Neural cell (in vitro differentiated cells): Measurements from ENCODE around the gene MTFMT. TPM values are rescaled to one million over a fixed set of nuclear protein-coding genes. Genes with fewer than 3 reads are reported as not detected.

Experiments
- H2AFZ ChIP-seq: fragments of 200-600, 300-800 bp; sonication (generic), shearing (Covaris generic); 2 replicates; pipeline ENCODE4 v1.6.0; 2014; ENCODE audit warnings: low read depth, mild to moderate bottlenecking, antibody characterized with exemption, low read length, moderate library complexity
- H3F3A ChIP-seq: fragments of 200-600 bp; shearing (Covaris generic); 2 replicates; pipeline ENCODE4 v1.6.1; 2016; ENCODE audit warnings: mild to moderate bottlenecking, moderate library complexity, mixed read lengths, antibody characterized with exemption, low read length; ENCODE audit not compliant: insufficient read depth, poor library complexity, severe bottlenecking
- H3K27ac ChIP-seq: fragments of 200-600, 300-800 bp; sonication (generic), shearing (Covaris generic); 2 replicates; pipeline ENCODE4 v1.5.1; 2014; ENCODE audit warnings: mild to moderate bottlenecking, low read length, moderate library complexity
- H3K27me3 ChIP-seq: fragments of 300-800, 200-600 bp; sonication (generic), shearing (Covaris generic); 2 replicates; pipeline ENCODE4 v1.6.0; 2014; ENCODE audit warnings: mild to moderate bottlenecking, low read depth, low read length, moderate library complexity; ENCODE audit not compliant: insufficient read depth
- H3K36me3 ChIP-seq: fragments of 300-800, 200-600 bp; sonication (generic), shearing (Covaris generic); 2 replicates; pipeline ENCODE4 v1.5.1; 2014; ENCODE audit warnings: mild to moderate bottlenecking, antibody characterized with exemption, low read length, moderate library complexity; ENCODE audit not compliant: insufficient read depth
- H3K4me2 ChIP-seq: fragments of 300-800, 200-600 bp; sonication (generic), shearing (Covaris generic); 2 replicates; pipeline ENCODE4 v1.6.0; 2014; ENCODE audit warnings: mild to moderate bottlenecking, low read length
- H3K4me3 ChIP-seq: fragments of 300-800, 200-600 bp; sonication (generic), shearing (Covaris generic); 2 replicates; pipeline ENCODE4 v1.5.1; 2014; ENCODE audit warnings: mild to moderate bottlenecking, low read length, moderate library complexity
- H3K79me2 ChIP-seq: fragments of 200-600 bp; shearing (Covaris generic); replicated peaks from 2 replicates; pipeline ENCODE4 v1.6.0; 2014; ENCODE audit warnings: mild to moderate bottlenecking, low read length, moderate library complexity; ENCODE audit not compliant: insufficient read depth
- H3K9ac ChIP-seq: fragments of 300-800, 200-600 bp; sonication (generic), shearing (Covaris generic); 2 replicates; pipeline ENCODE4 v1.6.1; 2016; ENCODE audit warnings: mild to moderate bottlenecking, low read length, mixed read lengths
- H3K9me2 ChIP-seq: fragments of 200-600 bp; shearing (Covaris generic); 2 replicates; pipeline ENCODE4 v1.6.1; 2016; ENCODE audit warnings: mild to moderate bottlenecking, low read length, mixed read lengths; ENCODE audit not compliant: insufficient read depth
- H3K9me3 ChIP-seq: fragments of 200-600, 300-800 bp; sonication (generic), shearing (Covaris generic); 2 replicates; pipeline ENCODE4 v1.6.1; 2016; ENCODE audit warnings: mild to moderate bottlenecking, mixed run types, low read length, moderate library complexity, mixed read lengths
- H4K20me1 ChIP-seq: fragments of 200-600 bp; shearing (Covaris generic); 2 replicates; pipeline ENCODE4 v1.6.1; 2016; ENCODE audit warnings: mild to moderate bottlenecking, mixed run types; ENCODE audit not compliant: insufficient read depth
- CTCF ChIP-seq: fragments of 450-650 bp; IDR thresholded peaks from 2 replicates; pipeline ENCODE4 v1.5.1; 2014; ENCODE audit warnings: antibody characterized with exemption, mild to moderate bottlenecking, moderate library complexity; ENCODE audit not compliant: poor library complexity, severe bottlenecking
- EP300 ChIP-seq: fragments of 450-650 bp; conservative IDR thresholded peaks from 2 replicates; pipeline ENCODE4 v1.6.1; 2014; ENCODE audit warnings: antibody characterized with exemption, mild to moderate bottlenecking, moderate library complexity; ENCODE audit not compliant: poor library complexity, severe bottlenecking
- EZH2 ChIP-seq: fragments of 200-600, 300-800 bp; shearing (Covaris generic), sonication (generic); IDR thresholded peaks from 2 replicates; pipeline ENCODE4 v1.6.1; 2014; ENCODE audit warnings: antibody characterized with exemption, low read length, borderline replicate concordance, mild to moderate bottlenecking; ENCODE audit not compliant: insufficient read depth, poor library complexity, severe bottlenecking
- MXI1 ChIP-seq: fragments of 450-650 bp; conservative IDR thresholded peaks from 2 replicates; pipeline ENCODE4 v1.6.1; 2014; ENCODE audit warnings: antibody characterized with exemption, mild to moderate bottlenecking; ENCODE audit not compliant: poor library complexity, severe bottlenecking
- POLR2AphosphoS5 ChIP-seq: IDR thresholded peaks from 2 replicates; pipeline ENCODE4 v1.6.1; 2012
- RAD21 ChIP-seq: fragments of 450-650 bp; conservative IDR thresholded peaks from 2 replicates; pipeline ENCODE4 v1.6.1; 2014; ENCODE audit warnings: antibody characterized with exemption, mild to moderate bottlenecking, moderate library complexity
- SMC3 ChIP-seq: fragments of 450-650 bp; conservative IDR thresholded peaks from 2 replicates; pipeline ENCODE4 v1.6.1; 2014; ENCODE audit warnings: antibody characterized with exemption, mild to moderate bottlenecking, moderate library complexity; ENCODE audit not compliant: poor library complexity
- TAF1 ChIP-seq: IDR thresholded peaks from 2 replicates; pipeline ENCODE4 v1.6.1; 2012; ENCODE audit warnings: low read depth
- polyA minus RNA-seq: library from RNA; depleted of rRNA, polyadenylated mRNA; stranded (reverse); fragments of >200 nt; gene quantifications from 2 replicates; pipeline ENCODE4 v1.2.3, GENCODE V29; 2014
- polyA plus RNA-seq: library from polyadenylated mRNA; depleted of rRNA; stranded (reverse); fragments of >200 nt; gene quantifications from 2 replicates; pipeline ENCODE4 v1.2.3, GENCODE V29; 2014
- TF ChIP-seq, protein P1 (sequence below): IDR thresholded peaks from 2 replicates; pipeline ENCODE4 v1.6.1; 2012; ENCODE audit warnings: borderline replicate concordance

The MTFMT gene
- polyA plus RNA-seq (14.4 and 21.3 TPM in 2 replicates), polyA minus RNA-seq (18.9 and 21.7 TPM in 2 replicates)

GRCh38 chr15:65028921-65029735 is at the start of gene MTFMT:
MTFMT (minus strand) TSS chr15:65029639; CDS start chr15:65029613, 26 bp downstream.
- Histone ChIP-seq H3K4me2 (peak within 1 kb of the TSS; percentile 70), H3K9ac (peak within 1 kb of the TSS; percentile 80), H3F3A (no peaks in the 10 kb centered on the region), H3K9me3 (no peaks in the 10 kb centered on the region), H3K27ac (peak within 1 kb of the TSS; percentile 7), H2AFZ (peak within 1 kb of the TSS; percentile 74), H3K9me2 (no peaks in the 10 kb centered on the region), H4K20me1 (no peaks in the 10 kb centered on the region), H3K27me3 (no peaks in the 10 kb centered on the region), H3K36me3 (no peaks in the 10 kb centered on the region), H3K79me2 (peaks cover 3% of the 10 kb centered on the region), H3K4me3 (peak within 1 kb of the TSS; percentile 96)
- TF ChIP-seq POLR2AphosphoS5 (peak; percentile 95), RAD21 (no peak), EP300 (no peak), CTCF (no peak), TAF1 (peak; percentile 45), SMC3 (no peak), EZH2 (no peak), MXI1 (peak; percentile 93)
- TF ChIP-seq, protein P1, sequence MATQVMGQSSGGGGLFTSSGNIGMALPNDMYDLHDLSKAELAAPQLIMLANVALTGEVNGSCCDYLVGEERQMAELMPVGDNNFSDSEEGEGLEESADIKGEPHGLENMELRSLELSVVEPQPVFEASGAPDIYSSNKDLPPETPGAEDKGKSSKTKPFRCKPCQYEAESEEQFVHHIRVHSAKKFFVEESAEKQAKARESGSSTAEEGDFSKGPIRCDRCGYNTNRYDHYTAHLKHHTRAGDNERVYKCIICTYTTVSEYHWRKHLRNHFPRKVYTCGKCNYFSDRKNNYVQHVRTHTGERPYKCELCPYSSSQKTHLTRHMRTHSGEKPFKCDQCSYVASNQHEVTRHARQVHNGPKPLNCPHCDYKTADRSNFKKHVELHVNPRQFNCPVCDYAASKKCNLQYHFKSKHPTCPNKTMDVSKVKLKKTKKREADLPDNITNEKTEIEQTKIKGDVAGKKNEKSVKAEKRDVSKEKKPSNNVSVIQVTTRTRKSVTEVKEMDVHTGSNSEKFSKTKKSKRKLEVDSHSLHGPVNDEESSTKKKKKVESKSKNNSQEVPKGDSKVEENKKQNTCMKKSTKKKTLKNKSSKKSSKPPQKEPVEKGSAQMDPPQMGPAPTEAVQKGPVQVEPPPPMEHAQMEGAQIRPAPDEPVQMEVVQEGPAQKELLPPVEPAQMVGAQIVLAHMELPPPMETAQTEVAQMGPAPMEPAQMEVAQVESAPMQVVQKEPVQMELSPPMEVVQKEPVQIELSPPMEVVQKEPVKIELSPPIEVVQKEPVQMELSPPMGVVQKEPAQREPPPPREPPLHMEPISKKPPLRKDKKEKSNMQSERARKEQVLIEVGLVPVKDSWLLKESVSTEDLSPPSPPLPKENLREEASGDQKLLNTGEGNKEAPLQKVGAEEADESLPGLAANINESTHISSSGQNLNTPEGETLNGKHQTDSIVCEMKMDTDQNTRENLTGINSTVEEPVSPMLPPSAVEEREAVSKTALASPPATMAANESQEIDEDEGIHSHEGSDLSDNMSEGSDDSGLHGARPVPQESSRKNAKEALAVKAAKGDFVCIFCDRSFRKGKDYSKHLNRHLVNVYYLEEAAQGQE = peak; percentile 44

DNA sequence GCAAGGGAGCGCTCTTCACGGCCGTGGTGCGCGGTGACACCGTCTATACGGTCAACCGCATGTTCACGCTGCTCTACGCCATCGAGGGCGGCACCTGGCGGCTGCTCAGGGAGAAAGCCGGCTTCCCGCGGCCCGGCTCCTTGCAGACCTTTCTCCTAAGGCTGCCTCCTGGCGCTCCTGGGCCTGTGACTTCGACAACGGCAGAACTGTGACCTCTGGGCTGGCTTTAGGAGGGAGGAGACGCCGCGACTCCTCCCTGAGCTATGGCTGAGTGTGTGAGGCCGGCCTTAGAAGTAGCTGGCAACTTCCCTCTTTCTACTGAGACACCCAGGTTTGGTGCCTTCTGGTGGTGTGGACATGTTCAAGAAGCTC is 48.5 kb upstream of the MTFMT start:
- no peaks in the 10 kb centered on the region for H3K36me3 ChIP-seq
- no peak overlapping the region for H3K27ac ChIP-seq
- H3K4me2 ChIP-seq = no peak overlapping the region
- no peaks in the 10 kb centered on the region for H3F3A ChIP-seq
- no peak for TF ChIP-seq SMC3
- no peaks in the 10 kb centered on the region for H3K9me3 ChIP-seq
- no peak overlapping the region for H2AFZ ChIP-seq
- H3K9ac ChIP-seq = no peak overlapping the region
- H3K9me2 ChIP-seq = no peaks in the 10 kb centered on the region
- peaks cover 4% of the 10 kb centered on the region for H3K27me3 ChIP-seq
- no peak overlapping the region for H3K4me3 ChIP-seq
- H3K79me2 ChIP-seq = no peaks in the 10 kb centered on the region
- no peaks in the 10 kb centered on the region for H4K20me1 ChIP-seq
